Pulmonary artery endothelial cell (primary cell): Measurements from ENCODE around the gene CORO1A. TPM values are rescaled to one million over a fixed set of nuclear protein-coding genes. Genes with fewer than 3 reads are reported as not detected.
"Not testable (repeated sequence)": the region's sequence is repeated elsewhere in the genome, so short reads cannot be mapped to it uniquely, and the experiment has no call there.

ENCODE experiments used
- DNase-seq: peaks from one replicate; pipeline ENCODE4 v3.0.0-alpha.2; 2011; ENCODE audit warnings: low read depth, low spot score
- total RNA-seq: library from RNA; depleted of rRNA; stranded (reverse); fragments of >200 nt; gene quantifications from 2 replicates; pipeline ENCODE4 v1.2.3, GENCODE V29; 2014

CORO1A gene
- total RNA-seq, 1 donor from 2014 or later: 1.8 TPM

- DNase-seq: not testable (repeated sequence)
These were observed 16.4 kb downstream of the CORO1A start for GRCh38 chr16:30199608-30200343.

- DNase-seq: not testable (repeated sequence)
These were observed 22.3 kb downstream of the CORO1A start for GRCh38 chr16:30205541-30206236.

- not testable (repeated sequence) for DNase-seq
These were observed 22.9 kb downstream of the CORO1A start for GRCh38 chr16:30206252-30206651.

GRCh38 chr16:30207063-30207704 is 23.8 kb downstream of the CORO1A start:
- DNase-seq: not testable (repeated sequence)

- DNase-seq: not testable (repeated sequence)
These were observed 25.6 kb downstream of the CORO1A start for GRCh38 chr16:30209032-30209431.

GRCh38 chr16:30211414-30211813 is 28.0 kb downstream of the CORO1A start:
- not testable (repeated sequence) for DNase-seq

GRCh38 chr16:30217082-30217481 is 33.7 kb downstream of the CORO1A start:
- not testable (repeated sequence) for DNase-seq

Other genes starting within 250 kb of the CORO1A start
- 75.9 and 80.9 TPM in 2 replicates for gene TMEM219, start 221.5 kb upstream of the CORO1A start, total RNA-seq
- 97.0 and 109 TPM in 2 replicates for gene TAOK2, start 209.7 kb upstream of the CORO1A start, total RNA-seq
- 7.5 and 11.2 TPM in 2 replicates for gene HIRIP3, start 188.0 kb upstream of the CORO1A start, total RNA-seq
- 19.1 and 24.5 TPM in 2 replicates for gene INO80E, start 187.4 kb upstream of the CORO1A start, total RNA-seq
- 0.26 and 0.49 TPM in 2 replicates for gene DOC2A, start 172.6 kb upstream of the CORO1A start, total RNA-seq
- not detected in 2 replicates for gene C16orf92, start 160.4 kb upstream of the CORO1A start, total RNA-seq
- 0.11 and 0.13 TPM in 2 replicates for gene TLCD3B, start 152.3 kb upstream of the CORO1A start, total RNA-seq
- 501 and 602 TPM in 2 replicates for gene ALDOA, start 117.8 kb upstream of the CORO1A start, total RNA-seq
- 271 and 311 TPM in 2 replicates for gene PPP4C, start 107.6 kb upstream of the CORO1A start, total RNA-seq
- gene TBX6, start 91.7 kb upstream of the CORO1A start, total RNA-seq: 0.07 and 0.18 TPM in 2 replicates
- 6.1 and 12.2 TPM in 2 replicates for gene YPEL3, start 87.4 kb upstream of the CORO1A start, total RNA-seq
- gene GDPD3, start 70.1 kb upstream of the CORO1A start, total RNA-seq: 0.53 and 0.81 TPM in 2 replicates
- 36.6 and 43.7 TPM in 2 replicates for gene MAPK3, start 60.4 kb upstream of the CORO1A start, total RNA-seq
- 19.9 and 25.6 TPM in 2 replicates for gene BOLA2B, start 10.1 kb downstream of the CORO1A start, total RNA-seq
- gene SLX1A, start 10.3 kb downstream of the CORO1A start, total RNA-seq: 30.5 and 55.9 TPM in 2 replicates
- 1.6 and 2.5 TPM in 2 replicates for gene SULT1A3, start 15.7 kb downstream of the CORO1A start, total RNA-seq
- 0.46 and 1.4 TPM in 2 replicates for gene NPIPB13, start 64.9 kb downstream of the CORO1A start, total RNA-seq
- gene CD2BP2, start 171.7 kb downstream of the CORO1A start, total RNA-seq: 34.6 and 43.3 TPM in 2 replicates
- 32.2 and 43.0 TPM in 2 replicates for gene TBC1D10B, start 186.9 kb downstream of the CORO1A start, total RNA-seq
- not detected in 2 replicates for gene MYL11, start 191.2 kb downstream of the CORO1A start, total RNA-seq
- 0.13 TPM in 1 of 2 replicates, not detected in the other for gene SEPTIN1, start 199.0 kb downstream of the CORO1A start, total RNA-seq
- gene ZNF48, start 211.8 kb downstream of the CORO1A start, total RNA-seq: 13.6 and 15.6 TPM in 2 replicates
- gene ZNF771, start 224.0 kb downstream of the CORO1A start, total RNA-seq: 7.9 and 8.4 TPM in 2 replicates
- 37.5 and 38.2 TPM in 2 replicates for gene DCTPP1, start 246.4 kb downstream of the CORO1A start, total RNA-seq